ENCODE results near the gene ST6GALNAC6.

- TF ChIP-seq, protein P1, sequence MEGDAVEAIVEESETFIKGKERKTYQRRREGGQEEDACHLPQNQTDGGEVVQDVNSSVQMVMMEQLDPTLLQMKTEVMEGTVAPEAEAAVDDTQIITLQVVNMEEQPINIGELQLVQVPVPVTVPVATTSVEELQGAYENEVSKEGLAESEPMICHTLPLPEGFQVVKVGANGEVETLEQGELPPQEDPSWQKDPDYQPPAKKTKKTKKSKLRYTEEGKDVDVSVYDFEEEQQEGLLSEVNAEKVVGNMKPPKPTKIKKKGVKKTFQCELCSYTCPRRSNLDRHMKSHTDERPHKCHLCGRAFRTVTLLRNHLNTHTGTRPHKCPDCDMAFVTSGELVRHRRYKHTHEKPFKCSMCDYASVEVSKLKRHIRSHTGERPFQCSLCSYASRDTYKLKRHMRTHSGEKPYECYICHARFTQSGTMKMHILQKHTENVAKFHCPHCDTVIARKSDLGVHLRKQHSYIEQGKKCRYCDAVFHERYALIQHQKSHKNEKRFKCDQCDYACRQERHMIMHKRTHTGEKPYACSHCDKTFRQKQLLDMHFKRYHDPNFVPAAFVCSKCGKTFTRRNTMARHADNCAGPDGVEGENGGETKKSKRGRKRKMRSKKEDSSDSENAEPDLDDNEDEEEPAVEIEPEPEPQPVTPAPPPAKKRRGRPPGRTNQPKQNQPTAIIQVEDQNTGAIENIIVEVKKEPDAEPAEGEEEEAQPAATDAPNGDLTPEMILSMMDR (conservative IDR thresholded peaks at IDR 0.05; ENCODE audit: low read depth, low read length), result no peak
- peak; percentile 28; the same call in 1 of the 2 replicates for TF ChIP-seq POLR2A (IDR thresholded peaks at IDR 0.05; ENCODE audit: low read depth, low read length)
- TF ChIP-seq MXI1 (IDR thresholded peaks at IDR 0.05; ENCODE audit: borderline replicate concordance, low read depth, low read length), result peak; percentile 49; the same call in 1 of the 2 replicates
- no peak for TF ChIP-seq RAD21 (IDR thresholded peaks at IDR 0.05; ENCODE audit: low read length)
- TF ChIP-seq FOS (IDR thresholded peaks at IDR 0.05; ENCODE audit: low read depth, low read length), result peak; percentile 20; the same call in 1 of the 2 replicates
Observed at GRCh38 chr9:127931092-127931881, 31.9 kb upstream of the ST6GALNAC6 start.

Data from IMR-90 (cell line).